Measurements from ENCODE around the gene DDX46. TPM values are rescaled to one million over a fixed set of nuclear protein-coding genes. Genes with fewer than 3 reads are reported as not detected.

DDX46 gene
- total RNA-seq, 1 experiment from 2014 or later = 76.5 TPM

GRCh38 chr5:134803821-134804220 lies 45.2 kb downstream of the DDX46 start:
- Histone ChIP-seq H3K27me3 (ENCODE audit: insufficient read depth, low read depth) (no peaks in the 10 kb centered on the region), H3K27ac (no peak overlapping the region), H3K79me2 (ENCODE audit: low read depth) (no peaks in the 10 kb centered on the region), H3K4me3 (no peak overlapping the region), H2AFZ (no peak overlapping the region), H3K4me1 (replicated peaks; ENCODE audit: insufficient read depth) (no peaks in the 10 kb centered on the region), H3K9me3 (ENCODE audit: insufficient read depth, low read depth) (no peaks in the 10 kb centered on the region), H3F3A (ENCODE audit: insufficient read depth, low read depth) (0 out of 2 replicates have a peak, but pooled peaks cover 4% of the 10 kb centered on the region), H3K36me3 (ENCODE audit: low read depth) (peaks cover 12% of the 10 kb centered on the region; the same call in 1 of the 2 replicates), H3K4me2 (no peak overlapping the region), H4K20me1 (ENCODE audit: insufficient read depth) (no peaks in the 10 kb centered on the region; the same call in 1 of the 2 replicates), H3K9me2 (ENCODE audit: insufficient read depth) (no peaks in the 10 kb centered on the region)
- POLR2A ChIA-PET (ENCODE audit: unreplicated experiment) = no interaction called here
- BruUV-seq (replicated peaks) = no TSS peak
- no peak for DNase-seq
- TF ChIP-seq CTCF (conservative IDR thresholded peaks at IDR 0.05) (no peak), EZH2 (IDR thresholded peaks at IDR 0.05; ENCODE audit: low read depth) (no peak)
- intact Hi-C loops (cut with micrococcal nuclease; ENCODE audit: unreplicated experiment) = no loop called here
- CTCF ChIA-PET = no interaction called here

GRCh38 chr5:134813407-134813806 lies 54.8 kb downstream of the DDX46 start:
- ChIA-PET CTCF (interaction anchor here (0.6 kb wide), 1 partner anchor 422 kb away, joined by 4 read pairs; no protein-coding TSS in a partner anchor), POLR2A (ENCODE audit: unreplicated experiment) (no interaction called here)
- H3K4me3 ChIP-seq = no peak overlapping the region
- H3K36me3 ChIP-seq (ENCODE audit: low read depth) = peaks cover 25% of the 10 kb centered on the region
- H3K79me2 ChIP-seq (ENCODE audit: low read depth) = no peaks in the 10 kb centered on the region
- intact Hi-C loops (cut with micrococcal nuclease; ENCODE audit: unreplicated experiment) = no loop called here
- no peak overlapping the region for H3K4me2 ChIP-seq
- no peaks in the 10 kb centered on the region for H3K4me1 ChIP-seq (replicated peaks; ENCODE audit: insufficient read depth)
- no peaks in the 10 kb centered on the region for H3K27me3 ChIP-seq (ENCODE audit: insufficient read depth, low read depth)
- H3K9me3 ChIP-seq (ENCODE audit: insufficient read depth, low read depth) = no peaks in the 10 kb centered on the region
- no peak for DNase-seq
- H2AFZ ChIP-seq = no peak overlapping the region
- H3F3A ChIP-seq (ENCODE audit: insufficient read depth, low read depth) = peaks cover 6% of the 10 kb centered on the region; the same call in 1 of the 2 replicates
- BruUV-seq (replicated peaks) = no TSS peak
- H4K20me1 ChIP-seq (ENCODE audit: insufficient read depth) = no peaks in the 10 kb centered on the region
- no peak overlapping the region for H3K27ac ChIP-seq
- TF ChIP-seq EZH2 (IDR thresholded peaks at IDR 0.05; ENCODE audit: low read depth) (no peak), CTCF (conservative IDR thresholded peaks at IDR 0.05) (no peak)
- no peaks in the 10 kb centered on the region for H3K9me2 ChIP-seq (ENCODE audit: insufficient read depth)

- H3K4me3 ChIP-seq = no peak overlapping the region
- H3F3A ChIP-seq (ENCODE audit: insufficient read depth, low read depth) = peaks cover 9% of the 10 kb centered on the region; the same call in 1 of the 2 replicates
- ChIA-PET CTCF (interaction anchor here (0.6 kb wide), 1 partner anchor 422 kb away, joined by 4 read pairs; no protein-coding TSS in a partner anchor), POLR2A (ENCODE audit: unreplicated experiment) (no interaction called here)
- intact Hi-C loops (cut with micrococcal nuclease; ENCODE audit: unreplicated experiment) = no loop called here
- H3K4me1 ChIP-seq (replicated peaks; ENCODE audit: insufficient read depth) = no peaks in the 10 kb centered on the region
- BruUV-seq (replicated peaks) = no TSS peak
- H4K20me1 ChIP-seq (ENCODE audit: insufficient read depth) = no peaks in the 10 kb centered on the region
- H3K36me3 ChIP-seq (ENCODE audit: low read depth) = peaks cover 22% of the 10 kb centered on the region; the same call in 1 of the 2 replicates
- no peak overlapping the region for H3K27ac ChIP-seq
- TF ChIP-seq EZH2 (IDR thresholded peaks at IDR 0.05; ENCODE audit: low read depth) = no peak
- no peak for TF ChIP-seq CTCF (conservative IDR thresholded peaks at IDR 0.05)
- H3K4me2 ChIP-seq = no peak overlapping the region
- DNase-seq = no peak
- H2AFZ ChIP-seq = no peak overlapping the region
- no peaks in the 10 kb centered on the region for H3K9me3 ChIP-seq (ENCODE audit: insufficient read depth, low read depth)
- no peaks in the 10 kb centered on the region for H3K79me2 ChIP-seq (ENCODE audit: low read depth)
- no peaks in the 10 kb centered on the region for H3K9me2 ChIP-seq (ENCODE audit: insufficient read depth)
- H3K27me3 ChIP-seq (ENCODE audit: insufficient read depth, low read depth) = no peaks in the 10 kb centered on the region
Observed at GRCh38 chr5:134813827-134814226, 55.2 kb downstream of the DDX46 start.
